Uterus (tissue), 2 donors: ENCODE data around the gene CCL8.

ENCODE experiments used
- POLR2A ChIP-seq, 2 donors: fragments of 450-650 bp; IDR thresholded peaks; one replicate each; pipeline ENCODE4 v1.6.1; 2016; ENCODE audit warnings: antibody characterized with exemption in 2 of 2, mild to moderate bottlenecking in 1 of 2, moderate library complexity in 1 of 2
- TF ChIP-seq, protein P1 (sequence below), 4 experiments: fragments of 200-600 bp in 2 of 4; fragments of 450-650 bp in 2 of 4; sonication (generic) in 2 of 4; IDR thresholded peaks; one replicate each; pipeline ENCODE4 v1.5.1; 2016 to 2019; ENCODE audit warnings: antibody characterized with exemption in 4 of 4, mild to moderate bottlenecking in 2 of 4, moderate library complexity in 1 of 4

DNA sequence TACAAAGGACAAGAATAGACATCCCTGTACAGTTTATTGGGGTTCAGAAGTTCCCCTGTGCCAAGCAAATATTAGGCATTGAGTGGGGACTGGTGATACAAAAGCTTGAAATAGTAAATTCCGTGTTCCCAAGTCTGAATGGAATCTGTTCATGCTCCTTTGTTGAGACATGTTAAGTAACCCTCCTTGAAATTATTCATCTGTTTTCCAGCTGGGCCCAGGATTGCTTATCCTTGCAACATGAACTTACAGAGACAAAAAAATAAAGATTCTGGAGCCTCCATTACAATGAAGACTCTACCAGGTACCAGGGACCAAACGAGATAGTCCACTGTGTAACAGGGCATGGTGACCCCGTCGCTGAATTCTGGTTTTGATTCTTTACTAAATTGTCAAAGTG lies 6.1 kb upstream of the CCL8 start:
- TF ChIP-seq, protein P1, sequence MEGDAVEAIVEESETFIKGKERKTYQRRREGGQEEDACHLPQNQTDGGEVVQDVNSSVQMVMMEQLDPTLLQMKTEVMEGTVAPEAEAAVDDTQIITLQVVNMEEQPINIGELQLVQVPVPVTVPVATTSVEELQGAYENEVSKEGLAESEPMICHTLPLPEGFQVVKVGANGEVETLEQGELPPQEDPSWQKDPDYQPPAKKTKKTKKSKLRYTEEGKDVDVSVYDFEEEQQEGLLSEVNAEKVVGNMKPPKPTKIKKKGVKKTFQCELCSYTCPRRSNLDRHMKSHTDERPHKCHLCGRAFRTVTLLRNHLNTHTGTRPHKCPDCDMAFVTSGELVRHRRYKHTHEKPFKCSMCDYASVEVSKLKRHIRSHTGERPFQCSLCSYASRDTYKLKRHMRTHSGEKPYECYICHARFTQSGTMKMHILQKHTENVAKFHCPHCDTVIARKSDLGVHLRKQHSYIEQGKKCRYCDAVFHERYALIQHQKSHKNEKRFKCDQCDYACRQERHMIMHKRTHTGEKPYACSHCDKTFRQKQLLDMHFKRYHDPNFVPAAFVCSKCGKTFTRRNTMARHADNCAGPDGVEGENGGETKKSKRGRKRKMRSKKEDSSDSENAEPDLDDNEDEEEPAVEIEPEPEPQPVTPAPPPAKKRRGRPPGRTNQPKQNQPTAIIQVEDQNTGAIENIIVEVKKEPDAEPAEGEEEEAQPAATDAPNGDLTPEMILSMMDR (IDR thresholded peaks at IDR 0.05): no peak
- no peak for TF ChIP-seq POLR2A (IDR thresholded peaks at IDR 0.05)
